H1 (cell line): ENCODE results near the gene PPIB. TPM values are rescaled to one million over a fixed set of nuclear protein-coding genes. Genes with fewer than 3 reads are reported as not detected.

ENCODE experiments used
- CTCF ChIA-PET: fragments of 300-600 bp; sonication (Branson Sonifier 250); formaldehyde crosslinking; loops from one replicate; lab custom pipeline; 2021; ENCODE audit not compliant: partially characterized antibody; lab: Charles Lee
- POLR2A ChIA-PET: fragments of 300-600 bp; sonication (Branson Sonifier 250); formaldehyde crosslinking; loops from one replicate; lab custom pipeline; 2021; ENCODE audit warnings: inconsistent platforms; ENCODE audit not compliant: partially characterized antibody; lab: Charles Lee
- DNase-seq, 2 experiments: peaks; one replicate each; pipeline versions ENCODE4 v3.0.0 to v3.0.0-alpha.2; 2010 to 2022; ENCODE audit warnings: low spot score in 2 of 2, low read depth in 1 of 2, mixed read lengths in 1 of 2
- FAIRE-seq: peaks from 2 replicates; lab custom pipeline; 2011; peaks lifted over from hg19 to GRCh38; lab: Jason Lieb, UNC
- H2AFZ ChIP-seq: 2 replicates; pipeline ENCODE4 v1.8.1; 2012; ENCODE audit warnings: low read length, inconsistent platforms
- H2AK5ac ChIP-seq: 2 replicates; pipeline ENCODE4 v1.6.1; 2013; ENCODE audit warnings: low read depth, low read length
- H2BK120ac ChIP-seq: replicated peaks from 2 replicates; pipeline ENCODE3; 2013; ENCODE audit warnings: low read depth, low read length, inconsistent platforms
- H2BK12ac ChIP-seq: 2 replicates; pipeline ENCODE4 v1.6.1; 2013; ENCODE audit warnings: low read depth, low read length
- H2BK15ac ChIP-seq: 2 replicates; pipeline ENCODE4 v1.6.1; 2013; ENCODE audit warnings: low read length
- H2BK20ac ChIP-seq: 2 replicates; pipeline ENCODE4 v1.6.1; 2013; ENCODE audit warnings: low read length
- H2BK5ac ChIP-seq: 2 replicates; pipeline ENCODE4 v1.6.1; 2013; ENCODE audit warnings: low read depth, low read length
- H3K14ac ChIP-seq: 2 replicates; pipeline ENCODE4 v1.6.1; 2013; ENCODE audit warnings: inconsistent platforms; ENCODE audit not compliant: insufficient read length
- H3K18ac ChIP-seq: 2 replicates; pipeline ENCODE4 v1.6.1; 2013; ENCODE audit warnings: low read length; ENCODE audit errors: extremely low read depth
- H3K23ac ChIP-seq: 2 replicates; pipeline ENCODE4 v1.6.1; 2013; ENCODE audit warnings: inconsistent platforms; ENCODE audit not compliant: insufficient read length
- H3K23me2 ChIP-seq: 2 replicates; pipeline ENCODE4 v1.6.1; 2013; ENCODE audit warnings: low read depth, low read length
- H3K27ac ChIP-seq: 2 replicates; pipeline ENCODE4 v1.6.1; 2011; ENCODE audit warnings: low read depth, low read length, inconsistent platforms
- H3K27me3 ChIP-seq, 4 experiments: replicated peaks in 1 of 4; 1 replicate in 1 of 4; 2 replicates in 3 of 4; pipeline versions ENCODE4 v1.6.1 to v1.8.1; 2011 to 2013; ENCODE audit warnings: low read length in 3 of 4, mild to moderate bottlenecking in 3 of 4, inconsistent platforms in 2 of 4, mixed read lengths in 2 of 4, moderate library complexity in 1 of 4; ENCODE audit not compliant: control insufficient read depth in 3 of 4, insufficient read depth in 3 of 4; ENCODE audit errors: extremely low read depth in 1 of 4
- H3K36me3 ChIP-seq, 4 experiments: 2 replicates each; pipeline versions ENCODE4 v1.6.1 to v1.8.1; 2011 to 2013; ENCODE audit warnings: mild to moderate bottlenecking in 4 of 4, low read length in 3 of 4, moderate library complexity in 2 of 4, control low read depth in 1 of 4, inconsistent platforms in 1 of 4; ENCODE audit not compliant: insufficient read depth in 4 of 4, control insufficient read depth in 2 of 4
- H3K4ac ChIP-seq: replicated peaks from 2 replicates; pipeline ENCODE3; 2013; ENCODE audit warnings: low read length, low read depth, mixed read lengths, inconsistent platforms; ENCODE audit not compliant: insufficient read length
- H3K4me1 ChIP-seq, 4 experiments: replicated peaks in 1 of 4; 1 replicate in 1 of 4; 2 replicates in 3 of 4; pipeline versions ENCODE4 v1.6.1 to v1.8.1; 2011 to 2013; ENCODE audit warnings: low read length in 3 of 4, inconsistent platforms in 2 of 4, mixed read lengths in 1 of 4; ENCODE audit not compliant: insufficient read depth in 4 of 4, control insufficient read depth in 3 of 4
- H3K4me2 ChIP-seq, 2 experiments: 2 replicates each; pipeline versions ENCODE4 v1.6.1 to v1.8.1; 2011 to 2013; ENCODE audit warnings: low read depth in 2 of 2, low read length in 2 of 2, control low read depth in 1 of 2, inconsistent platforms in 1 of 2, mild to moderate bottlenecking in 1 of 2; ENCODE audit not compliant: insufficient read depth in 1 of 2
- H3K4me3 ChIP-seq, 4 experiments: fragments of 200-600, 300-600 bp in 1 of 4; sonication (generic), shearing (Covaris generic), sonication (Bioruptor Twin) in 1 of 4; 2 replicates each; pipeline versions ENCODE4 v1.5.1 to v1.8.1; 2011 to 2016; ENCODE audit warnings: low read length in 4 of 4, low read depth in 3 of 4, control low read depth in 2 of 4, inconsistent platforms in 2 of 4, mild to moderate bottlenecking in 2 of 4, mixed read lengths in 1 of 4, moderate library complexity in 1 of 4; ENCODE audit not compliant: insufficient read depth in 2 of 4; ENCODE audit errors: extremely low read depth in 1 of 4
- H3K56ac ChIP-seq: replicated peaks from 2 replicates; pipeline ENCODE3; 2013; ENCODE audit warnings: low read depth, mild to moderate bottlenecking, mixed read lengths, low read length, inconsistent platforms; ENCODE audit not compliant: insufficient read length
- H3K79me1 ChIP-seq: 2 replicates; pipeline ENCODE4 v1.6.1; 2013; ENCODE audit warnings: low read depth, low read length, control low read depth
- H3K79me2 ChIP-seq, 2 experiments: 2 replicates each; pipeline versions ENCODE4 v1.6.1 to v1.8.1; 2012 to 2013; ENCODE audit warnings: low read length in 2 of 2, mild to moderate bottlenecking in 2 of 2, inconsistent platforms in 1 of 2; ENCODE audit not compliant: insufficient read depth in 2 of 2, control insufficient read depth in 1 of 2
- H3K9ac ChIP-seq, 4 experiments: replicated peaks in 1 of 4; 1 replicate in 1 of 4; 2 replicates in 3 of 4; pipeline versions ENCODE4 v1.6.1 to v1.8.1; 2011 to 2013; ENCODE audit warnings: low read depth in 3 of 4, low read length in 3 of 4, control low read depth in 2 of 4, mild to moderate bottlenecking in 2 of 4, moderate library complexity in 2 of 4, inconsistent platforms in 1 of 4; ENCODE audit errors: extremely low read depth in 1 of 4
- H3K9me3 ChIP-seq, 2 experiments: 2 replicates each; pipeline versions ENCODE4 v1.6.1 to v1.8.1; 2012 to 2013; ENCODE audit warnings: mild to moderate bottlenecking in 2 of 2, moderate library complexity in 2 of 2, control low read depth in 1 of 2, inconsistent platforms in 1 of 2, low read depth in 1 of 2, low read length in 1 of 2, mixed read lengths in 1 of 2; ENCODE audit not compliant: insufficient read depth in 2 of 2
- H4K20me1 ChIP-seq, 2 experiments: replicated peaks in 1 of 2; 2 replicates each; pipeline versions ENCODE3 to v1.8.1; 2011 to 2013; ENCODE audit warnings: inconsistent platforms in 2 of 2, low read length in 2 of 2, mild to moderate bottlenecking in 1 of 2; ENCODE audit not compliant: insufficient read depth in 2 of 2, control insufficient read depth in 1 of 2
- H4K5ac ChIP-seq: 2 replicates; pipeline ENCODE4 v1.6.1; 2013; ENCODE audit warnings: low read length, low read depth, mixed read lengths, inconsistent platforms; ENCODE audit not compliant: insufficient read length
- H4K8ac ChIP-seq: 2 replicates; pipeline ENCODE4 v1.8.0; 2013; ENCODE audit warnings: mild to moderate bottlenecking, moderate library complexity, low read length, inconsistent platforms; ENCODE audit not compliant: insufficient read depth; ENCODE audit errors: extremely low read depth
- H4K91ac ChIP-seq: replicated peaks from 2 replicates; pipeline ENCODE3; 2013; ENCODE audit warnings: low read length, mixed read lengths, inconsistent platforms; ENCODE audit not compliant: insufficient read length
- BCL11A ChIP-seq, 2 experiments: IDR thresholded peaks; one replicate each; pipeline ENCODE4 v1.6.1; 2011; ENCODE audit warnings: low read depth in 2 of 2, low read length in 2 of 2, mild to moderate bottlenecking in 2 of 2
- EGR1 ChIP-seq: IDR thresholded peaks from 2 replicates; pipeline ENCODE4 v1.6.1; 2011; ENCODE audit warnings: low read depth, low read length, borderline replicate concordance
- HDAC2 ChIP-seq, 2 experiments: fragments of 300-600 bp in 1 of 2; sonication (generic) in 1 of 2; IDR thresholded peaks; 2 replicates each; pipeline ENCODE4 v1.6.1; 2011 to 2012; ENCODE audit warnings: low read depth in 2 of 2, low read length in 2 of 2, mild to moderate bottlenecking in 2 of 2, moderate library complexity in 2 of 2, borderline replicate concordance in 1 of 2, inconsistent platforms in 1 of 2
- JUN ChIP-seq: IDR thresholded peaks from 2 replicates; pipeline ENCODE4 v1.6.1; 2011; ENCODE audit warnings: low read depth, mild to moderate bottlenecking, improper control_type of control experiment, low read length
- NANOG ChIP-seq: IDR thresholded peaks from 2 replicates; pipeline ENCODE4 v1.6.1; 2011; ENCODE audit warnings: low read length, low read depth, mild to moderate bottlenecking, inconsistent platforms; ENCODE audit not compliant: insufficient read depth, poor library complexity, severe bottlenecking
- SIN3A ChIP-seq, 2 experiments: IDR thresholded peaks in 1 of 2; conservative IDR thresholded peaks in 1 of 2; 2 replicates each; pipeline ENCODE4 v1.6.1; 2011 to 2012; ENCODE audit warnings: low read length in 2 of 2, improper control_type of control experiment in 1 of 2, low read depth in 1 of 2, mild to moderate bottlenecking in 1 of 2
- SP1 ChIP-seq: IDR thresholded peaks from 2 replicates; pipeline ENCODE4 v1.6.1; 2011; ENCODE audit warnings: low read depth, low read length
- ZNF274 ChIP-seq: IDR thresholded peaks from 2 replicates; pipeline ENCODE4 v1.7.0; 2012; ENCODE audit warnings: low read length, borderline replicate concordance; ENCODE audit errors: extremely low read depth
- WGBS, 2 experiments: shearing (Covaris generic) in 1 of 2; methylation state at CpG; one replicate each; pipeline versions ENCODE4 v1.1.6 to v1.1.7; 2013 to 2015; ENCODE audit warnings: low lambda C conversion rate in 2 of 2, mixed read lengths in 2 of 2, inconsistent platforms in 1 of 2, low coverage in 1 of 2, missing lambda C conversion rate in 1 of 2; ENCODE audit not compliant: insufficient replicate concordance in 2 of 2, insufficient coverage in 1 of 2, insufficient read length in 1 of 2; ENCODE audit errors: extremely low coverage in 1 of 2, missing lambda C conversion rate in 1 of 2; 5-methylcytosine and 5-hydroxymethylcytosine counted together
- polyA plus RNA-seq, 7 experiments: library from polyadenylated mRNA; depleted of rRNA in 3 of 7; stranded (reverse) in 5 of 7; unstranded in 2 of 7; fragments of >200 nt in 5 of 7; fragments of 200-250 nt in 2 of 7; gene quantifications; 1 replicate in 5 of 7; 2 replicates in 1 of 7; 4 replicates in 1 of 7; pipeline versions ENCODE4 v1.2.1 to v1.2.3, GENCODE V29; 2011 to 2013; ENCODE audit warnings: missing spikeins in 2 of 7, mixed read lengths in 2 of 7
- total RNA-seq: library from RNA; stranded (reverse); fragmentation: NEBNext Ultra II Directional; extraction: Animal tissue kit (Norgen Biotek cat#: 25700); gene quantifications from 2 replicates; pipeline ENCODE4 v1.2.1, GENCODE V29; 2021

Gene PPIB
- total and polyA plus RNA-seq, 2 of the 8 experiments (the other 6 are each of a cell fraction or from before 2014, with no cell fraction given), result 558 to 579 TPM

DNA sequence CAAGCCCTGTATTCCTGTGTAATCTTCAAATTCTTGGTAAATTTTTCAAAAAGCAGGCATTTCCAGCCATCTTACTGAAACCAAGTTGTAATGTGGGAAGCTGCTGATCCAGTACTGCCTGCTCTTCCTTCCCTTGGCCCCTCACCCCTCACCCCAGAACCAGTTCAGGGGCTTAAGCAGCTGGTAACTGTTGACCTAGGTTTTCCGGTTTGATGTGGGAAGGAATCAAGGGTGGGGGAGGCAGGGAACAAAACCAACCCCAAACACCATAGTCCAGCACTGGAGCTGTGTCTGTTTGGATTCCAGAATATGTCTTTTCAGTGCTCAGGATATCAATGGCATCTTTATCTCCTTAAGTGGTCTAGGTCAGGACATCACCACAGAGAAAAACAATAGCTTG lies 40.4 kb downstream of the PPIB start:
- Histone ChIP-seq H3K9ac (no peak overlapping the region), H3K27ac (no peak overlapping the region), H3K79me1 (no peaks in the 10 kb centered on the region; the same call in 1 of the 2 replicates), H3K27me3 (no peaks in the 10 kb centered on the region), H4K20me1 (no peaks in the 10 kb centered on the region), H4K8ac (no peak overlapping the region), H3K56ac (no peak overlapping the region), H2AK5ac (no peak overlapping the region), H3K4me3 (no peak overlapping the region), H3K14ac (no peak overlapping the region), H3K23me2 (no peaks in the 10 kb centered on the region), H3K4ac (no peak overlapping the region), H2BK5ac (no peak overlapping the region), H2BK120ac (no peak overlapping the region), H2BK12ac (no peak overlapping the region), H3K79me2 (no peaks in the 10 kb centered on the region), H4K91ac (no peak overlapping the region), H3K23ac (no peak overlapping the region), H3K4me1 (no peaks in the 10 kb centered on the region), H4K5ac (no peak overlapping the region), H2BK15ac (no peak overlapping the region), H2BK20ac (no peak overlapping the region), H3K36me3 (peaks cover 6 to 38% (median 16%) of the 10 kb centered on the region in 4 experiments; a peak in 7 of 8 replicates), H3K4me2 (no peak overlapping the region), H2AFZ (no peak overlapping the region), H3K18ac (no peak overlapping the region), H3K9me3 (no peaks in the 10 kb centered on the region)
- no peak for FAIRE-seq
- ChIA-PET POLR2A (interaction anchor here (0.9 kb wide), 1 partner anchor 31 kb away, joined by 3 read pairs; no protein-coding TSS in a partner anchor), CTCF (interaction anchor here (0.6 to 2.3 kb wide), 5 partner anchors 9 to 31 kb away, joined by 3 to 9 read pairs (median 5); no protein-coding TSS in a partner anchor)
- TF ChIP-seq EGR1, result no peak
- TF ChIP-seq SP1, result no peak
- no peak for TF ChIP-seq NANOG
- no peak for TF ChIP-seq SIN3A (conservative IDR thresholded peaks at IDR 0.05 in 1 of 2, IDR thresholded peaks at IDR 0.05 in 1 of 2; ENCODE audit: low read depth in 1 of 2, low read length in 2 of 2)
- no peak for TF ChIP-seq JUN
- TF ChIP-seq ZNF274, result no peak
- TF ChIP-seq BCL11A (IDR thresholded peaks at IDR 0.05; ENCODE audit: low read depth in 2 of 2, low read length in 2 of 2), result no peak
- TF ChIP-seq HDAC2 (IDR thresholded peaks at IDR 0.05; ENCODE audit: borderline replicate concordance in 1 of 2, low read depth in 2 of 2, low read length in 2 of 2), result no peak
- DNase-seq, result no peak
- 92% methylated on average over 1 of the region's 1 CpG; no CpG with 5 or more reads in 1 of the 2 experiments for WGBS, 2 experiments
